Gastrocnemius medialis (tissue), 4 donors: ENCODE results near the gene BLCAP. TPM values are rescaled to one million over a fixed set of nuclear protein-coding genes. Genes with fewer than 3 reads are reported as not detected.

ENCODE experiments used
- ATAC-seq, 2 donors: fragments of 150-250 bp; one replicate each; pipeline ENCODE4 v1.9.1; 2016
- DNase-seq, 2 donors: peaks; one replicate each; pipeline ENCODE4 v3.0.0-alpha.2; 2019
- H3K27ac ChIP-seq, 4 donors: fragments of 200-600 bp; sonication (generic); 1 replicate in 1 of 4; 2 replicates in 3 of 4; pipeline ENCODE4 v1.5.1; 2016 to 2018; ENCODE audit warnings: mild to moderate bottlenecking in 2 of 4, moderate library complexity in 1 of 4
- H3K27me3 ChIP-seq, 3 donors: fragments of 200-600 bp; sonication (generic) in 2 of 3; 1 replicate in 1 of 3; 2 replicates in 2 of 3; pipeline versions ENCODE4 v1.5.1 to v1.6.0; 2016 to 2019; ENCODE audit warnings: mild to moderate bottlenecking in 1 of 3, moderate library complexity in 1 of 3
- H3K36me3 ChIP-seq, 2 donors: fragments of 200-600 bp; sonication (generic) in 1 of 2; one replicate each; pipeline ENCODE4 v1.5.1; 2017 to 2018
- H3K4me1 ChIP-seq, 2 donors: fragments of 200-600 bp; sonication (generic) in 1 of 2; one replicate each; pipeline ENCODE4 v1.5.1; 2016 to 2017; ENCODE audit warnings: mild to moderate bottlenecking in 2 of 2
- H3K4me3 ChIP-seq, 4 donors: fragments of 200-600 bp; sonication (generic) in 3 of 4; 1 replicate in 1 of 4; 2 replicates in 3 of 4; pipeline ENCODE4 v1.5.1; 2016 to 2019; ENCODE audit warnings: mild to moderate bottlenecking in 2 of 4
- H3K9me3 ChIP-seq, 3 donors: fragments of 200-600 bp; sonication (generic) in 2 of 3; 1 replicate in 1 of 3; 2 replicates in 2 of 3; pipeline ENCODE4 v1.5.1; 2016 to 2019
- POLR2A ChIP-seq, 2 donors: fragments of 450-650 bp; IDR thresholded peaks; one replicate each; pipeline ENCODE4 v1.6.1; 2017; ENCODE audit warnings: antibody characterized with exemption in 2 of 2, mild to moderate bottlenecking in 2 of 2, moderate library complexity in 2 of 2
- in situ Hi-C, 4 donors: fragments of 200-750 bp; cut with MboI; loops; one replicate each; pipeline versions ENCODE4 v1.15.0 to v1.8.0; 2017; ENCODE audit warnings: low sequenced_read_pairs in 4 of 4
- intact Hi-C: fragments of 100-400 bp; cut with DNase I; formaldehyde crosslinking; loops from one replicate; pipeline ENCODE4 v1.15.1; 2023; ENCODE audit warnings: low total_unique reads
- total RNA-seq, 4 donors: library from RNA; depleted of rRNA; stranded (reverse); fragments of >200 nt; gene quantifications; one replicate each; pipeline versions ENCODE4 v1.1.0 to v1.2.3, GENCODE V29; 2016
- TF ChIP-seq, protein P1 (sequence below), 5 experiments: fragments of 450-650 bp in 3 of 5; fragments of 200-600 bp in 2 of 5; sonication (generic) in 2 of 5; IDR thresholded peaks in 4 of 5; conservative IDR thresholded peaks in 1 of 5; 1 replicate in 4 of 5; 2 replicates in 1 of 5; pipeline ENCODE4 v1.5.1; 2016 to 2019; ENCODE audit warnings: antibody characterized with exemption in 5 of 5, mild to moderate bottlenecking in 3 of 5, moderate library complexity in 3 of 5

The BLCAP gene
- total RNA-seq, 4 donors from 2014 or later: 222 to 583 (median 280) TPM

DNA sequence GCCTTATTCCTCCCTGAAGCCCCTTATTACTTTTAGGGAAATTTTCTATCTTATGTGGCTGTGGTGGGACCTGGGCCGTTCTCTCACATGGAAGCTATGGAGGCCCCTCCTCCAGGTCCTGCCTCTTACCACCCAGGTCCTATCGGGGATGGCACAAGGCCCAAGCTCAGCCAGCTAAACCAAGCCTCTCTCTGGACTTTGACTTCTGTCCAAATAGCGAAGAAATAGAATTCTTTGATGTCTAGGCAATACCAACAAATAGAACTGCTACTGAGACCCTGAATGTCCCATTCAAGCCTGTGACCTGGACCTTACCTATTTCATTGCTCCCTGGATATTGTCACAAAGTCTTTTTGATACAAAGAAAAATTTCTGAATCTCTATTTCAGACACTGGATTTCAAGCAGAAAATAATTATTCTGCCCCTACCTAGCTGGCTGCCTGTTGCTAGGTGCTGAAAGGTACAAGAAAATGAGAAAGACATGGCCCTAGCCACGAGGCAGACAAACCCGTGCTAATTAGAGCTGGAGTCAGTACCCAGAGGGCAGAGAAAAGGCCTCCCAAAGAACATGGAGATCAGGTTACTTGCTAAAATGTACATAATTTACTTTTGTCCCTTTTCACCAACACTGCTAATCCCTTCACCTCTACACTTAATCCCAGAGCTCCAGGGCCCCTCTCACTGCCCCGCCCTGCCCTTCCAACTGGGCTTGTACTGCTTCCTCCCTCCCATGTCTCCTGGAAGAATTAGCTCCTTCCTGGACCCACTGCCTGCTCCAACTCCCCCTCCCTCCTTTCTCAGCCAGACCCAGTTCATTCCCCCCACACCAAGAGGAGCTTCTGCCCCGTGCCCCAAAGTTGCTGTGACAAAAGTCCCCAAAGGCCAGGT is 22.2 kb downstream of the BLCAP start:
- H3K4me3 ChIP-seq: no peak overlapping the region
- H3K36me3 ChIP-seq: no peaks in the 10 kb centered on the region
- no peaks in the 10 kb centered on the region for H3K27me3 ChIP-seq
- H3K4me1 ChIP-seq: peaks cover 0 to 9% of the 10 kb centered on the region in 2 donors
- in situ Hi-C loops (no loop called here), intact Hi-C loops (no loop called here)
- H3K27ac ChIP-seq: peak overlapping the region in 2 of 4 donors; percentile 28 to 33
- H3K9me3 ChIP-seq: no peaks in the 10 kb centered on the region
- TF ChIP-seq, protein P1, sequence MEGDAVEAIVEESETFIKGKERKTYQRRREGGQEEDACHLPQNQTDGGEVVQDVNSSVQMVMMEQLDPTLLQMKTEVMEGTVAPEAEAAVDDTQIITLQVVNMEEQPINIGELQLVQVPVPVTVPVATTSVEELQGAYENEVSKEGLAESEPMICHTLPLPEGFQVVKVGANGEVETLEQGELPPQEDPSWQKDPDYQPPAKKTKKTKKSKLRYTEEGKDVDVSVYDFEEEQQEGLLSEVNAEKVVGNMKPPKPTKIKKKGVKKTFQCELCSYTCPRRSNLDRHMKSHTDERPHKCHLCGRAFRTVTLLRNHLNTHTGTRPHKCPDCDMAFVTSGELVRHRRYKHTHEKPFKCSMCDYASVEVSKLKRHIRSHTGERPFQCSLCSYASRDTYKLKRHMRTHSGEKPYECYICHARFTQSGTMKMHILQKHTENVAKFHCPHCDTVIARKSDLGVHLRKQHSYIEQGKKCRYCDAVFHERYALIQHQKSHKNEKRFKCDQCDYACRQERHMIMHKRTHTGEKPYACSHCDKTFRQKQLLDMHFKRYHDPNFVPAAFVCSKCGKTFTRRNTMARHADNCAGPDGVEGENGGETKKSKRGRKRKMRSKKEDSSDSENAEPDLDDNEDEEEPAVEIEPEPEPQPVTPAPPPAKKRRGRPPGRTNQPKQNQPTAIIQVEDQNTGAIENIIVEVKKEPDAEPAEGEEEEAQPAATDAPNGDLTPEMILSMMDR (IDR thresholded peaks at IDR 0.05 in 4 of 5, conservative IDR thresholded peaks at IDR 0.05 in 1 of 5): no peak
- no peak for TF ChIP-seq POLR2A (IDR thresholded peaks at IDR 0.05)
- DNase-seq (no peak), ATAC-seq (no peak)

DNA sequence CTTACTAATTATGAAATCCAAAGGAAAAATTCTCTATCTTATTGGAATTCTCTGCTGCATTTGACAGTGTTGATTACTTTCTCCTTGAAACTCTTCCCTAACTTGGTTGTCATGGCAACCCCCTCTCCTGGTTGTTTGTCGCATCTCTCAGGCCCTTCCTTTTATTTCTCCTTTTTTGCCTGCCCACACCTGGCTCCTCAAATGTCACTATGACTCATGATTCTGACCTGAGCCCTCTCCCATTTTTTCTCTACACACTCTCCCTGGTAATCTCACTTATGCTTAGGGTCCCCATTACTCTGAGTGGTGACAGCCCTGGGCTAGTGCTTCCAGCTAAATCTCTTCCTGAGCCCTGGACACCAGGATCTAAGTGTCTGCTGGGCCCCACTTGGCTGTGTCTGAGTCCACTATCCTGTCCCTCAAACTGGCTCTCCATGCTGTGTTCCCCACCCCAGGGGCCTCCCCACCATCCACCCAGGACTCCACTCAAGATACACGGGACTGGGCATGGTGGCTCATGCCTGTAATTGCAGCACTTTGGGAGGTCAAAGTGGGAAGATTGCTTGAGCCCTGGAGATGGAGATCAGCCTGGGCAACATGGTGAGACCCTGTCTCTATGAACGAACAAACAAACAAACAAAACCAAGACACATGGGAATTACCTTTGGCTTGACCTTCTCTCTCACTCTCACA is 23.1 kb downstream of the BLCAP start:
- Histone ChIP-seq H3K36me3 (no peaks in the 10 kb centered on the region), H3K27me3 (no peaks in the 10 kb centered on the region), H3K9me3 (no peaks in the 10 kb centered on the region), H3K27ac (no peak overlapping the region), H3K4me1 (peaks cover 0 to 9% of the 10 kb centered on the region in 2 donors), H3K4me3 (no peak overlapping the region)
- ATAC-seq: peak in 1 of 2 donors; percentile 21
- no peak for DNase-seq
- in situ Hi-C loops (no loop called here), intact Hi-C loops (no loop called here)
- TF ChIP-seq, protein P1 (IDR thresholded peaks at IDR 0.05 in 4 of 5, conservative IDR thresholded peaks at IDR 0.05 in 1 of 5): no peak
- no peak for TF ChIP-seq POLR2A (IDR thresholded peaks at IDR 0.05)

DNA sequence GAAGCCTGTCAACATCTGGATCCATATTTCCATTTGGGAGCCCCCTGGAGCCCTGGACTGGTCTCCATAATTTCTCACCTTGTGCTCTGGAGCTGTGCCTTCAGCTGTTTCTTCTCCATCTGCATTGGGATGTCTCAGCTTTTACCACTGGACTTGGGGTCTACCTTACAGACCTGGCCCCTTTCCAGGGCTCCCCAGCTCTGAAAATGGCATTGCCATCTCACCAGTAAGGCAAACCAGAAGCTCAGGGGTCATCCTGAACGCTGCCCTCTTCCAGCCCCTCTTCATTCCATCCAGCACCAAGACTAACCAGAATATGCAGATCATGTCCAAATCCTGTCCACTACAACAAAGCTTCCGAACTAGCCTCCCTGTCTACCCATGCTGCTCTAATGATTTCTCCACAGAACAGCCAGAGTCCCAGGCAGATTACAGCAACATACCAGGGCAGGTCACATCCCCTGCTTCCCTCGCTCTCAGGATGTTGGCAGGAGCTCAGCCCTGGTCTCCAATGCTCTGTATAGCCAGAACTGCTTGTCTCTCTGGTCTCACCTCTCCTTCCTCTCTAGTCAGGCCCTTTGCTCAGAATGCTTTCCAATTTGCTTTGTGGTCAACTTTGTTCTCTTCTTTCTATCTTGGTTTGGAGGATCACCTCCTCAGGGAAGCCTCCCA is 24.3 kb downstream of the BLCAP start:
- H3K4me1 ChIP-seq: no peaks in the 10 kb centered on the region
- H3K4me3 ChIP-seq: no peak overlapping the region
- no peak for DNase-seq
- in situ Hi-C loops (no loop called here), intact Hi-C loops (no loop called here)
- no peak overlapping the region for H3K27ac ChIP-seq
- no peaks in the 10 kb centered on the region for H3K27me3 ChIP-seq
- no peaks in the 10 kb centered on the region for H3K9me3 ChIP-seq
- peak in 1 of 2 donors; percentile 34 for ATAC-seq
- TF ChIP-seq, protein P1 (IDR thresholded peaks at IDR 0.05 in 4 of 5, conservative IDR thresholded peaks at IDR 0.05 in 1 of 5): no peak
- TF ChIP-seq POLR2A (IDR thresholded peaks at IDR 0.05): no peak
- H3K36me3 ChIP-seq: no peaks in the 10 kb centered on the region

DNA sequence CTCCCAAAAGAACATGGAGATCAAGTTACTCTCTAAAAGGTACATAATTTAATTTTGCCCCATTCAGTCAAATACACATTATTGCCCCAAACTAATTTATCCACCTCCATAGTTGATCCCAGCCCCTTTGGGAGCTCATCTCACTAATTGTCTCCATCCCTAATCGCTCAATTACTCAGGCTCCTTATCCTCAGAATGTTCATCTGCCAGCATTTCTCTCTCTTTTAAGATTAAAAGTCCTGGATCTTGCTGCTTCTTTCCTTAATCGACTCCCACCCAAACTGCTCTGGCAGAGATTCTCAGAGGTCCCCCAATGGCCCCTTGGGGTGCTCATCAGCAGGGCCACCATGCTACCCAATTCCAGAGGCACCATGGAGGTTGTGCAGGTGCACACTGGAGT is 25.0 kb downstream of the BLCAP start:
- Histone ChIP-seq H3K27me3 (no peaks in the 10 kb centered on the region), H3K36me3 (no peaks in the 10 kb centered on the region), H3K4me1 (no peaks in the 10 kb centered on the region), H3K4me3 (no peak overlapping the region), H3K9me3 (no peaks in the 10 kb centered on the region), H3K27ac (no peak overlapping the region)
- TF ChIP-seq, protein P1 (IDR thresholded peaks at IDR 0.05 in 4 of 5, conservative IDR thresholded peaks at IDR 0.05 in 1 of 5): no peak
- no peak for TF ChIP-seq POLR2A (IDR thresholded peaks at IDR 0.05)
- DNase-seq (no peak), ATAC-seq (no peak)
- in situ Hi-C loops: no loop called here
- intact Hi-C loops: no loop called here
